GM15510 (cell line): Measurements from ENCODE around the gene ONECUT3.

ENCODE experiments used
- POLR2A ChIP-seq: IDR thresholded peaks from 3 replicates; pipeline ENCODE4 v1.6.1; 2011; ENCODE audit warnings: borderline replicate concordance; ENCODE audit not compliant: insufficient read length; ENCODE audit errors: extremely low read depth

The ONECUT3 gene

GRCh38 chr19:1817553-1818179 lies 64.4 kb downstream of the ONECUT3 start:
- no peak for TF ChIP-seq POLR2A

- TF ChIP-seq POLR2A = no peak
These were observed 65.4 kb downstream of the ONECUT3 start for GRCh38 chr19:1818549-1819195.

GRCh38 chr19:1819341-1820255 lies 66.3 kb downstream of the ONECUT3 start:
- TF ChIP-seq POLR2A = no peak

- TF ChIP-seq POLR2A = no peak
These were observed 68.9 kb downstream of the ONECUT3 start for GRCh38 chr19:1822210-1822609.

GRCh38 chr19:1823020-1823419 lies 69.7 kb downstream of the ONECUT3 start:
- no peak for TF ChIP-seq POLR2A

- TF ChIP-seq POLR2A = no peak
These were observed 70.4 kb downstream of the ONECUT3 start for GRCh38 chr19:1823539-1824251.

GRCh38 chr19:1824252-1824622 lies 70.9 kb downstream of the ONECUT3 start:
- no peak for TF ChIP-seq POLR2A

- no peak for TF ChIP-seq POLR2A
These were observed 72.7 kb downstream of the ONECUT3 start for GRCh38 chr19:1825909-1826556.

GRCh38 chr19:1826557-1827521 lies 73.5 kb downstream of the ONECUT3 start:
- no peak for TF ChIP-seq POLR2A

- no peak for TF ChIP-seq POLR2A
These were observed 74.4 kb downstream of the ONECUT3 start for GRCh38 chr19:1827566-1828278.

- TF ChIP-seq POLR2A = no peak
These were observed 75.3 kb downstream of the ONECUT3 start for GRCh38 chr19:1828279-1829238.

- no peak for TF ChIP-seq POLR2A
These were observed 76.7 kb downstream of the ONECUT3 start for GRCh38 chr19:1829958-1830357.

- TF ChIP-seq POLR2A = no peak
These were observed 77.3 kb downstream of the ONECUT3 start for GRCh38 chr19:1830568-1830967.
